Measurements from ENCODE around the gene PKD2L1.

Gene PKD2L1

DNA sequence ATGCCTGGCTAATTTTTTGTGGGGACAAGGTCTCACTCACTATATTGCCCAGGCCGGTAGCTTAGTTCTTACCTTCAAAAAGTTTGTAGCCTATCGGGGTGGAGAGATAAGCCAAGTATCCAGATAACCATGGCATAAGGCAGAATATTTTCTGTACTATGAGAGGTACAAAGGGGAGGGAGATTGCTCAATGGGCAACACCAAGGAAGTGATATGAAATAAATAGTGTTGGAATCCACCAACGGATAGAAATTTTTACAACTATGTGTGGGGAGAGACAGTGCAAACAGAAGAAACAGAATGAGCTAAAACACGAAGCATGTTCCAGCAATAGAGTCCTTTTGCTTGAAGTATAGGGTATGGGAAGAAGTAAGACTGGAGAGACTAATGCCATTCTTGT, 25.1 kb upstream of the PKD2L1 start:
- DNase-seq = no peak

DNA sequence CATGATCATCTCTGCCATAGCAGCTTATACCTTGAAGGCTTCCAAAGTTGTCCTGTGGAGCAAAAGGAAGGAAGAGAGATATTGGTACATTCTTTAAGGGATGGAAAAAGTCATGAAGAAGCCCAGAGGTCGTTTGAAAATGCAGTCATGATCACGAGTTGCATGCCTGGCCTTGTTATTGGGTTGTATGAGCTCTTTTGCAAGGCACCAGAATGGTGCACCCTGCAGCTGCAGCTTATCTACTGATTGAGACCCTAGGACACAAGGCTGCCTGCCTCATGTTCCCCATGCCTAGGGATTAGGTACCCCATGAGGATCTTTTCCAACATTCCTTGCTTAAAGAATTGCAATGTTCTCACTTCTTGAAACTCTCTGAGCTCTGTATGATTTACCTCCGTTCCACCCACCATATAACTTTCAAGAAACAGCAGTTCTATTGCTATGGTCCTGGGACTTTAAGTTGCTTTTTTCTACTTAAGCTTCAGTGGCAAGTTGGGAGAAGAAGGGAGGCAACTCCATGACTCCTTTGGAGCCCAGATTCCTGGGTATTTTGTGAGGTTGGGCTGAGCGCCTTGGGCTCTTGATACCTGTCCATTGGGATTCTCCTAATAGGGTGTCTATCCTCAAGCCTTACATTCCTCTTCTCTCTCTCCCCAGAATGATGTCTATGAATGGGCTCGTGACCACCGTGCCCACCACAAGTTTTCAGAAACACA, 23.9 kb upstream of the PKD2L1 start:
- no peak for DNase-seq

- no peak for DNase-seq
These were observed 21.0 kb upstream of the PKD2L1 start for GRCh38 chr10:100350914-100351485.

DNA sequence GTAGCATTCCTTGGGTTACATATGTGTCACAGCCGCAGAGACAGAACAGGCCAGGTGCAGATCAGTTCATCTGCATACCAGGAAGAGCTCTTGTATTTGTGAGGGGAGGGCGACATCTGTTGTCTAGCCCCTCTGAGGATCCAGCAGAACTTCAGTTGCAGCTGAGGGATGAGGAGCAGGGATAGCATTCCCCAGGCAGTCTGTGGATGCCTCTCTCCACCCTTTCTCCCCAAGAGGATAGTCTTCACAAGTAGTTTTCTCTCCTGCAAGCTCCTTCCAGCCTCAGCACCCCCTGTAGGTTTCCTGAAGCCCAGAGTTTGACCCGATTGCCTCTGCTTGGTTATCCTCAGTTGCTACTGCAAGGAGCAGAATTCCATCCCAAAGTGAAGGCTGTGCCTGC, 19.6 kb upstream of the PKD2L1 start:
- DNase-seq = no peak

- DNase-seq = no peak
These were observed 19.1 kb upstream of the PKD2L1 start for GRCh38 chr10:100349087-100349486.

- no peak for DNase-seq
These were observed 18.4 kb upstream of the PKD2L1 start for GRCh38 chr10:100348389-100348927.

DNA sequence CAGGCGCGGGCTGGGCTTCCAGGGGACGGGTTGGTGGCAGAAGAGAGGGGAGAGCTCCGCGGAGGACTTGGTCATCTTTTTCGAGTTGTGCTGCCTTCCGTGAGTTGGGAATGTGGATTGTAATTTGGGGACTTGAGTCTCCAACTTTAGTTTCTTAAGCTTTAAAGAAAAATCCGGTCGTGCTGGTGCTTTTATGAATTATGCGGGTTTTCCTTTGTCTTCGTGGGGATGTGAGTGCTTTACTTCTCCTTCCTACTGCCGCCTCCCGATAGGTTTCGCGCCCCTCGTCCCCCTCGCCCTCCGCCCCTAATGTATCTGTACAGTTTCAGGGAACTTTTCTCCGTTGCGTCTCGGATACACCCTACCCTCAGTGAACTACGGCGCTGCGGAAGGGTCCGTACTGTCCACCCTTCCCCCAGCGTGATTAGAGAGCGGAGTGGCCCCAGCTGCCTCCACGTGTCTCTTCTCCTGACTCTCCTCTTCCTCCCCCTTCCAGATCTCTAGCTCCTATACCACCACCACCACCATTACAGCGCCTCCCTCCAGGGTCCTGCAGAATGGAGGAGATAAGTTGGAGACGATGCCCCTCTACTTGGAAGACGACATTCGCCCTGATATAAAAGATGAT, 17.7 kb upstream of the PKD2L1 start:
- no peak for DNase-seq

- peak; percentile 83 for DNase-seq
These were observed 16.9 kb upstream of the PKD2L1 start, which contains the start of gene SCD for GRCh38 chr10:100346765-100347567. Gene SCD (plus strand): TSS chr10:100347233. CDS start chr10:100347505, 272 bp downstream.

DNA sequence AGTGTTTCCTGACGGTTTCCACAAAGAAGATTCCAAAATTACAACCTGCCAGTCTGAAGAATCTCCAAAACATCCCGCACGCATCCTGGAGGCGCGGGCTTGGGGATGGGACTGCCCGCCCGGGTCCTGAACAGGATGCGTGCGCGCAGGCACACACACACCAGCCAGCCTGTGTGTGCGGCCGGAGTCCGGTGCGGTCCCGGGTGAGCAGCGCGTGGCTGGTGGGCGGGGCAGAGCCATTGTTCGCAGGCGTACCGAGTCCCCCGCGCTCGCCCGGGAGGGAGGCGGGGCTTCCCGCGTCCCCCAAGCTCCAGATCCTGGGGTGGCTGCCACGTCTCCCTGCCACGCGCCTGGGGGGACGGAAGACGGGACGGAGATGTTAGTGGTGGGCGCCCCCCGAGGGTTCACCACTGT, 16.3 kb upstream of the PKD2L1 start:
- peak; percentile 40 for DNase-seq

DNA sequence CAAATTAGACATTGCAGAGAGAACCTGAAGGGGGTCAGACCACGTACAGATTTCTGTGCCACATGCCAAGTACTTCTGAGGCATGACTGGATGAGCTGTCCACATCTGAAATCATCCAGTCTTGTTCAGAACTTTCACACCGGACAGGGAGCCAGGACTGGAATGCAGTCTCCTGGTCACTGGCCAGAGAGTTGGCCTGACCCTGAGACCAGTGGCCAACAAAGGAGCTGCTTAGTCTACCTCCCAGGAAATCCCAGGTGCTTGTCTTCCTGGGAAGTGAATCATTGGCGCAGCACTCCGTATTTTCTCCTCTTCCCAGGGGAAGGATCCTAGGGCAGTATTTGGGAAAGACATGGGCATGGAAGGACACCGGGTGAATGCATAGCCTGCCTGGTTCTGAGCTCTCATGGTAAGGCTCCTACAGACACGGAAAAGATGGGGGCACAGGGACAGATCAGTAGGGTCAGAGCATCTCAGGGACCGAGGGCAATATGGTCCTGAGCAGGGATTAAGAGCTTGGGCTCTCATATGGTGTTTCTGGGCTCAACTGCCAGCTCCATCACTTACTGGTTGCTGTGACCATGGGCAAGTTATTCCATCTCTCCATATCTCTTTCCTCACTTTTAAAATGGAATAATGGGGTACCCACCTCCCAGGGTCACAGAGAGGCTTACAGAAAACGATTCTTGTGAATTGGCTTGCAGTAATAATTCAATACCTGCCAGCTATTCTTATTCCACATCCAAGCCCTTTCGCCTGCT, 15.7 kb upstream of the PKD2L1 start:
- DNase-seq = no peak

GRCh38 chr10:100344241-100344788, 14.3 kb upstream of the PKD2L1 start:
- DNase-seq = no peak

- DNase-seq = no peak
These were observed 12.6 kb upstream of the PKD2L1 start for GRCh38 chr10:100342627-100342972.

GRCh38 chr10:100341953-100342626, 12.1 kb upstream of the PKD2L1 start:
- no peak for DNase-seq

DNA sequence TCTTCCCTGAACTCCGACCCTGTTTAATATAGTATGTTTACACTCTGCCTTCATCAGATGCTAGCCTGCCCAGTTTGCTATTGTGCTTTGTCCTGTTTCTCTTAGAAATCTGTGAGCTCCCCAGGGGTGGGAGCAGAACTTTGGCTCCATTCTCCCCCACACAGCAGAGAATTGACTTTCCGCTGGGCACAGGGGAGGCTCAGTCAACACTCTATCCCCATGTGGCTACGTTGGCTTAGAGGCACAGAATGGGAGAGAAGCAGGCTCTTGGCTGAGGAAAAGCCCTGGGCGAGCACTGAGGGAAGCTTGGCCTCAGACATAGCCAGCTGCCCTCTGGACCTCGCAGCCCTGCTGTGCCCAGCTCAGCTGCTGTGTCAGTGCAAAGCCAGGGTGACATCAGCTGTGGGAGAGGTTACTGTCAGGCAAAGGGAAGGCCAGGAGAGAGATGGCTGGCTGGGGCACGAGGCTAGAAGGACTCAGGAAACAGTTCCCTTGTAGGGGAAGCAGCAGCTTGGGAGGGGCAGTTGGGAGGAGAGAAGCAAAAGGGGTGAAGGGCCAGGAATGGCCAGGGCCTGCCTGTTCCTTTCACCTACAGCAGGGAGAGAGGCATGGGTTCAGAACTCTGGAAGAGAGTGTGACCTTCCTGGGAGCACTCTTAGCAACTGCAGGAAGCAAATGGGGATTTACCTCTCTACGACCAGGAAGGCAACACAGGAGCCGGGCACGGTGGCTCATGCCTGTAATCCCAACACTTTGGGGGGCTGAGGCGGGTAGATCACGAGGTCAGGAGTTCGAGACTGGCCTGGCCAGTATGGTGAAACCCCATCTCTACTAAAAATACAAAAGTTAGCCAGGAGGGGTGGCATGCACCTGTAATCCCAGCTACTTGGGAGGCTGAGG, 11.2 kb upstream of the PKD2L1 start:
- DNase-seq = no peak

DNA sequence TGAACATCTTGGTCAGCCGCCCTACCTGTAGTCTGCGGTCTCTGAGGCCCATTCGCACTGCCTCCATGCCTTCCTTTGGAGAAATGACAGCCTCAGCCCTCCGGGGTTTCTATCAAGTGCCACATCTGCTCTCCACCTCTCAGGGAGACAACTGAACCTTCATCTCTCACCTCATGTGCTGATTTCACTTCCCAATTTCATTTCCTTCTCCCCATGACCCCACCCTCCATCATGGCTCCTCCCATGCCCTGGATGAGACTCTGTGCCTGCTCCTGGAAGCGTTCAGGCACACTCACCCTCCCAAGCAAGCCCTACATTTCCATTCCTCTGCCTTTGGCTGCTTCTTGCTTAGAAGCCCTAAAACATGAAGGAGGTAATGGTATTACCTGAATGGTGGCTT, 9.2 kb upstream of the PKD2L1 start:
- DNase-seq = no peak

DNA sequence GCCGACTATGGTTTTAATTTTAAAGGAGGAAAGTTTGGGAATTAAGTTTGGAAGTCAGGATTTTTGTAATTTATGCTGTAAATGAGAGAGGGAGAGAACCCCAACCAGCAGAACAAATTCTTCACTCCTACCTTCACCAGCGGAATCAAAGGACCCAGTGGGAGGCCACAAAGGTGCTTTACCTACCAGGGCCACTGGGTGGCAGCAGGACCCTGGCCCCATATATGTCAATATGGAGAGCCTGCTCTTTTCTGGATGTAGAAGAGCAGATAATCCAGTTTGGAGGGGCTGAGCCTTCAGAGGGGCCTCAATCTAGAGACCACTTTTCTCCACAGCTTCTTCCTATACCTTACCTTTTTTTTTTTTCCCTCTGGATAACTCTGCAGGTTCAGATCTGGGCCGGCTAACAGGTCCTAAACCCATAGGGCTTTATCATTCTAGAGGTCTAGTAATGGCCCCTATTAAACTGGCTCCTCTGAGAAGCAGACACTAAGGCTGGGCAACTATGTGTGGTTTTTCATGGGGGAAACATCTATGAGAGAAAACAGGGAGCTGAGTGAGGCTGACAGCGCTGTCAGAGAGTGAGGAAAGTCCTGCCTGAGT, 8.5 kb upstream of the PKD2L1 start:
- DNase-seq = peak; percentile 15

- no peak for DNase-seq
These were observed 4.7 kb upstream of the PKD2L1 start for GRCh38 chr10:100334762-100335161.

GRCh38 chr10:100333661-100334440, 3.8 kb upstream of the PKD2L1 start:
- DNase-seq = no peak

GRCh38 chr10:100333106-100333505, 3.1 kb upstream of the PKD2L1 start:
- no peak for DNase-seq

All from NCI-H2227 treated with DMSO at 0.1 percent for 48 hours (cell line).